DOHH2 (cell line): ENCODE measurements around the gene DISC1.

Experiments used
- H3F3A ChIP-seq: fragments of 200-600 bp; sonication (generic), shearing (Covaris generic); 2 replicates; pipeline ENCODE4 v1.6.0; 2016; ENCODE audit warnings: antibody characterized with exemption, mild to moderate bottlenecking; ENCODE audit not compliant: control insufficient read depth, insufficient read depth
- H3K27ac ChIP-seq: fragments of 200-600 bp; sonication (generic); 2 replicates; pipeline ENCODE4 v1.5.1; 2014; ENCODE audit warnings: low read depth, mild to moderate bottlenecking, low read length, moderate library complexity
- H3K27me3 ChIP-seq: fragments of 200-600 bp; sonication (generic); 2 replicates; pipeline ENCODE4 v1.6.1; 2014; ENCODE audit warnings: mild to moderate bottlenecking, low read length, mixed read lengths; ENCODE audit not compliant: control insufficient read depth
- H3K36me3 ChIP-seq: fragments of 200-600 bp; sonication (generic); 2 replicates; pipeline ENCODE4 v1.6.1; 2014; ENCODE audit warnings: mild to moderate bottlenecking, low read length, moderate library complexity, mixed read lengths; ENCODE audit not compliant: control insufficient read depth
- H3K4me1 ChIP-seq: fragments of 200-600 bp; sonication (generic); 2 replicates; pipeline ENCODE4 v1.6.1; 2014; ENCODE audit warnings: mild to moderate bottlenecking, low read length, mixed read lengths; ENCODE audit not compliant: control insufficient read depth
- H3K4me2 ChIP-seq: fragments of 200-600 bp; sonication (generic); 2 replicates; pipeline ENCODE4 v1.6.0; 2014; ENCODE audit warnings: mild to moderate bottlenecking, low read length, moderate library complexity
- H3K4me3 ChIP-seq: fragments of 200-600 bp; sonication (generic); 2 replicates; pipeline ENCODE4 v1.5.1; 2014; ENCODE audit warnings: mild to moderate bottlenecking, low read length, mixed read lengths
- H3K79me2 ChIP-seq: fragments of 200-600 bp; sonication (generic); 2 replicates; pipeline ENCODE4 v1.6.1; 2014; ENCODE audit warnings: mild to moderate bottlenecking, low read length, mixed read lengths; ENCODE audit not compliant: control insufficient read depth
- H3K9me2 ChIP-seq: fragments of 200-600 bp; sonication (generic); replicated peaks from 2 replicates; pipeline ENCODE4 v1.6.1; 2014; ENCODE audit warnings: mild to moderate bottlenecking, low read length, mixed read lengths; ENCODE audit not compliant: control insufficient read depth
- H3K9me3 ChIP-seq: fragments of 200-600 bp; sonication (generic); 2 replicates; pipeline ENCODE4 v1.6.1; 2014; ENCODE audit warnings: antibody characterized with exemption, low read length, mixed read lengths; ENCODE audit not compliant: control insufficient read depth, insufficient read depth
- H4K20me1 ChIP-seq: fragments of 200-600 bp; sonication (generic); 2 replicates; pipeline ENCODE4 v1.6.0; 2014; ENCODE audit warnings: low read depth, mild to moderate bottlenecking, antibody characterized with exemption, low read length, moderate library complexity; ENCODE audit not compliant: control insufficient read depth, insufficient read depth
- CTCF ChIP-seq: fragments of 200-600 bp; sonication (generic); IDR thresholded peaks from one replicate; pipeline ENCODE4 v1.5.1; 2014; ENCODE audit warnings: antibody characterized with exemption, mild to moderate bottlenecking, low read depth, low read length; ENCODE audit not compliant: poor library complexity, severe bottlenecking
- EZH2phosphoT487 ChIP-seq: fragments of 200-600 bp; sonication (generic); IDR thresholded peaks from 2 replicates; pipeline ENCODE4 v1.6.1; 2017; ENCODE audit warnings: borderline replicate concordance, mild to moderate bottlenecking, antibody characterized with exemption, low read length, moderate library complexity, mixed read lengths

Gene DISC1

DNA sequence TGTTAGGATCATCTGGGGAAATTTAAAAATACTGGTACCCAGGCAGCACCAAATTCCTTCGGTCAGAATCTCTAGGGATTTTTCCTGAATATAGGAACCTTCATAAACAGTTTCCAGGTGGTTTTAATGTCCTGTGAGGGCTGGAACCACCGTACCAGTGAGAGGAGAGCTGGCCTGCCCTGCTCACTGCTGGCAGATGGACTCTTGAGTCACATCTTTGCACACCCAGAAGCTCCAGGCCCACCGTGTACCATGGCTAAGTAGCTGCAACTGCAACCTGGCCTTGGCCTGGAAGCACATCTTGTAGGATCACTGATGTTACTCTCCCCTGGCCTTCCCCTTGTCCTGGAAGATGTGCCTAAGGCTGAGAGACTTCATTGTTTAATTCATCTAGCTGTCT is 181.5 kb downstream of the DISC1 start:
- Histone ChIP-seq H3K9me3 (no peaks in the 10 kb centered on the region), H3K79me2 (no peaks in the 10 kb centered on the region), H3K4me3 (no peak overlapping the region), H4K20me1 (no peaks in the 10 kb centered on the region), H3K4me1 (no peaks in the 10 kb centered on the region), H3F3A (no peaks in the 10 kb centered on the region), H3K27ac (no peak overlapping the region), H3K4me2 (no peak overlapping the region), H3K27me3 (no peaks in the 10 kb centered on the region), H3K9me2 (no peaks in the 10 kb centered on the region), H3K36me3 (no peaks in the 10 kb centered on the region)
- TF ChIP-seq CTCF (no peak), EZH2phosphoT487 (no peak)

DNA sequence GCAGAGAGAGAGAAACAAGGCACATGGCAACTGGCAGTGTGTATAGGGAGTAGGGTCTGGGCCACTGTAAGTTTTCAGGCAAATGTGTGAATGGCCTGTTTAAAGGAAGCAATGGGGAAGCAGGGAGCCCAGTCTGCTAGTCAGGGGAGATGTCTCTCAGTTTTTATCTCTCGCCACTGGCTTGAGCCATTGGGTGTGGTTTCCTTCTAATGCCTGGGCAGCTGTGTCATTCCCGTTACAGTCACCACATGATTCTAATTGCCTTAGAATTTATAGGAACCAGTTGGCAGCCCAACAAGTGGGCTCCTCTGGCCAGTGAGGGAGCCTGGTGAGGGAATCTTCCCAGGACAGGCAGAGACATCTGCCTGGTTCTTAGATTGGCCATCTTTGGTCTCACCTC is 182.4 kb downstream of the DISC1 start:
- TF ChIP-seq CTCF: no peak
- TF ChIP-seq EZH2phosphoT487: no peak
- Histone ChIP-seq H3K4me1 (no peaks in the 10 kb centered on the region), H3K4me2 (no peak overlapping the region), H3K4me3 (no peak overlapping the region), H3F3A (no peaks in the 10 kb centered on the region), H3K27me3 (no peaks in the 10 kb centered on the region), H3K27ac (no peak overlapping the region), H4K20me1 (no peaks in the 10 kb centered on the region), H3K9me3 (no peaks in the 10 kb centered on the region), H3K9me2 (no peaks in the 10 kb centered on the region), H3K36me3 (no peaks in the 10 kb centered on the region), H3K79me2 (no peaks in the 10 kb centered on the region)

- H3K27me3 ChIP-seq: no peaks in the 10 kb centered on the region
- no peaks in the 10 kb centered on the region for H3K36me3 ChIP-seq
Observed at GRCh38 chr1:231810415-231810814, 183.8 kb downstream of the DISC1 start.

More at GRCh38 chr1:231810415-231810814, 183.8 kb downstream of the DISC1 start:
- no peaks in the 10 kb centered on the region for H3F3A ChIP-seq
- H3K9me3 ChIP-seq: no peaks in the 10 kb centered on the region
- H3K27ac ChIP-seq: no peak overlapping the region
- H3K4me1 ChIP-seq: no peaks in the 10 kb centered on the region
- no peaks in the 10 kb centered on the region for H4K20me1 ChIP-seq
- no peaks in the 10 kb centered on the region for H3K79me2 ChIP-seq
- H3K9me2 ChIP-seq: no peaks in the 10 kb centered on the region
- TF ChIP-seq CTCF: no peak
- no peak for TF ChIP-seq EZH2phosphoT487
- no peak overlapping the region for H3K4me2 ChIP-seq
- no peak overlapping the region for H3K4me3 ChIP-seq
